ENCODE measurements around the gene PLXNB1. TPM values are rescaled to one million over a fixed set of nuclear protein-coding genes. Genes with fewer than 3 reads are reported as not detected.

PLXNB1 gene
- polyA plus RNA-seq, 3 donors = 181 to 239 (median 234) TPM

- peak; percentile 14 for DNase-seq
These were observed 59.6 kb downstream of the PLXNB1 start for GRCh38 chr3:48370333-48370713.

GRCh38 chr3:48369693-48370332 lies 60.1 kb downstream of the PLXNB1 start:
- DNase-seq = peak; percentile 7

- peak; percentile 4 for DNase-seq
These were observed 62.7 kb downstream of the PLXNB1 start for GRCh38 chr3:48367201-48367600.

GRCh38 chr3:48364840-48365239 lies 65.0 kb downstream of the PLXNB1 start:
- no peak for DNase-seq

- DNase-seq = no peak
These were observed 68.0 kb downstream of the PLXNB1 start for GRCh38 chr3:48361928-48362327.

- peak; percentile 0 for DNase-seq
These were observed 73.5 kb downstream of the PLXNB1 start for GRCh38 chr3:48356419-48356818.

- no peak for DNase-seq
These were observed 75.9 kb downstream of the PLXNB1 start for GRCh38 chr3:48353987-48354386.

Other genes with a start within 250 kb of the PLXNB1 start
- gene CDC25A, start 241.7 kb downstream of the PLXNB1 start, polyA plus RNA-seq (ENCODE audit: insufficient read length in 3 of 3) = 10 to 100 TPM; 11.0 to 13.1 (median 12.2) TPM
- gene CAMP, start 206.6 kb downstream of the PLXNB1 start, polyA plus RNA-seq (ENCODE audit: insufficient read length in 3 of 3) = 1 to 10 TPM in 2 of 3 donors, under 1 TPM in 1; 0.62 to 1.6 (median 1.5) TPM
- gene ZNF589, start 189.0 kb downstream of the PLXNB1 start, polyA plus RNA-seq (ENCODE audit: insufficient read length in 3 of 3) = 10 to 100 TPM; 16.7 to 23.9 (median 21.3) TPM
- 10 to 100 TPM; 25.0 to 35.1 (median 34.5) TPM for gene NME6, start 128.7 kb downstream of the PLXNB1 start, polyA plus RNA-seq (ENCODE audit: insufficient read length in 3 of 3)
- gene SPINK8, start 96.4 kb downstream of the PLXNB1 start, polyA plus RNA-seq (ENCODE audit: insufficient read length in 3 of 3) = under 1 TPM in 2 of 3 donors, not detected in 1; 0.33 to 0.95 TPM
- 1 to 10 TPM in 2 of 3 donors, under 1 TPM in 1; 0.34 to 1.2 (median 1.1) TPM for gene FBXW12, start 57.9 kb downstream of the PLXNB1 start, polyA plus RNA-seq (ENCODE audit: insufficient read length in 3 of 3)
- 10 to 100 TPM; 28.7 to 32.9 (median 29.2) TPM for gene CCDC51, start 10.0 kb upstream of the PLXNB1 start, polyA plus RNA-seq (ENCODE audit: insufficient read length in 3 of 3)
- 100 to 1,000 TPM; 250 to 316 (median 307) TPM for gene TMA7, start 10.2 kb upstream of the PLXNB1 start, polyA plus RNA-seq (ENCODE audit: insufficient read length in 3 of 3)
- gene ATRIP, start 16.7 kb upstream of the PLXNB1 start, polyA plus RNA-seq (ENCODE audit: insufficient read length in 3 of 3) = 10 to 100 TPM; 12.3 to 14.3 (median 13.2) TPM
- gene SHISA5, start 74.1 kb upstream of the PLXNB1 start, polyA plus RNA-seq (ENCODE audit: insufficient read length in 3 of 3) = 100 to 1,000 TPM; 101 to 126 (median 109) TPM
- 1 to 10 TPM; 5.3 to 6.2 (median 6.0) TPM for gene PFKFB4, start 126.7 kb upstream of the PLXNB1 start, polyA plus RNA-seq (ENCODE audit: insufficient read length in 3 of 3)
- under 1 TPM; 0.26 to 0.51 (median 0.40) TPM for gene UCN2, start 133.7 kb upstream of the PLXNB1 start, polyA plus RNA-seq (ENCODE audit: insufficient read length in 3 of 3)
- 10 to 100 TPM; 24.4 to 31.6 (median 24.8) TPM for gene COL7A1, start 165.2 kb upstream of the PLXNB1 start, polyA plus RNA-seq (ENCODE audit: insufficient read length in 3 of 3)
- 100 to 1,000 TPM; 310 to 328 (median 322) TPM for gene UQCRC1, start 179.6 kb upstream of the PLXNB1 start, polyA plus RNA-seq (ENCODE audit: insufficient read length in 3 of 3)
- not detected for gene TMEM89, start 191.7 kb upstream of the PLXNB1 start, polyA plus RNA-seq (ENCODE audit: insufficient read length in 3 of 3)
- 10 to 100 TPM; 27.4 to 34.6 (median 33.1) TPM for gene SLC26A6, start 205.4 kb upstream of the PLXNB1 start, polyA plus RNA-seq (ENCODE audit: insufficient read length in 3 of 3)
- gene CELSR3, start 232.8 kb upstream of the PLXNB1 start, polyA plus RNA-seq (ENCODE audit: insufficient read length in 3 of 3) = 1 to 10 TPM; 1.2 to 1.6 (median 1.3) TPM

All from renal pelvis (tissue), 4 donors.